GM19467 (cell line): ENCODE data around the gene TERB1.
"Not testable (repeated sequence)": the region's sequence is repeated elsewhere in the genome, so short reads cannot be mapped to it uniquely, and the experiment has no call there.

Source experiments
- ATAC-seq: cut with Tn5 transposase; IDR thresholded peaks from one replicate; pipeline ENCODE4 v1.9.1; 2021; ENCODE audit warnings: mild to moderate bottlenecking, moderate library complexity; ENCODE audit not compliant: unreplicated experiment

Gene TERB1

GRCh38 chr16:66824006-66824405, 22.6 kb upstream of the TERB1 start:
- no peak for ATAC-seq

- no peak for ATAC-seq
Observed at GRCh38 chr16:66814734-66815133, 13.3 kb upstream of the TERB1 start.

- no peak for ATAC-seq
Observed at GRCh38 chr16:66811043-66811442, 9.7 kb upstream of the TERB1 start.

GRCh38 chr16:66810391-66810790, 9.0 kb upstream of the TERB1 start:
- no peak for ATAC-seq

GRCh38 chr16:66809765-66810164, 8.4 kb upstream of the TERB1 start:
- ATAC-seq: no peak

- ATAC-seq: no peak
Observed at GRCh38 chr16:66802159-66802558, 775 bp upstream of the TERB1 start.

GRCh38 chr16:66800856-66801255, 528 bp downstream of the TERB1 start:
- ATAC-seq: no peak

GRCh38 chr16:66798161-66798560, 3.2 kb downstream of the TERB1 start:
- no peak for ATAC-seq

GRCh38 chr16:66793984-66794383, 7.4 kb downstream of the TERB1 start:
- not testable (repeated sequence) for ATAC-seq

- ATAC-seq: no peak
Observed at GRCh38 chr16:66790130-66790733, 11.2 kb downstream of the TERB1 start.

- ATAC-seq: no peak
Observed at GRCh38 chr16:66787427-66787826, 14.0 kb downstream of the TERB1 start.

GRCh38 chr16:66786551-66786950, 14.8 kb downstream of the TERB1 start:
- ATAC-seq: no peak

- ATAC-seq: no peak
Observed at GRCh38 chr16:66776457-66776856, 24.9 kb downstream of the TERB1 start.

GRCh38 chr16:66774981-66775380, 26.4 kb downstream of the TERB1 start:
- ATAC-seq: no peak

GRCh38 chr16:66758086-66758485, 43.3 kb downstream of the TERB1 start:
- no peak for ATAC-seq

GRCh38 chr16:66754819-66755218, 46.6 kb downstream of the TERB1 start:
- ATAC-seq: no peak

- ATAC-seq: no peak
Observed at GRCh38 chr16:66754211-66754610, 47.2 kb downstream of the TERB1 start.

GRCh38 chr16:66752958-66753357, 48.4 kb downstream of the TERB1 start:
- no peak for ATAC-seq

GRCh38 chr16:66752379-66752778, 49.0 kb downstream of the TERB1 start:
- no peak for ATAC-seq

GRCh38 chr16:66751992-66752322, 49.4 kb downstream of the TERB1 start:
- no peak for ATAC-seq

GRCh38 chr16:66751303-66751991, 49.9 kb downstream of the TERB1 start, which contains the start of gene DYNC1LI2:
DYNC1LI2 (minus strand) TSS chr16:66751609; CDS start chr16:66751591, 18 bp downstream.
- ATAC-seq: peak; percentile 85

GRCh38 chr16:66751053-66751302, 50.4 kb downstream of the TERB1 start:
- no peak for ATAC-seq
